Forelimb muscle (tissue), 1 donor: ENCODE measurements around the gene CNTNAP5. TPM values are rescaled to one million over a fixed set of nuclear protein-coding genes. Genes with fewer than 3 reads are reported as not detected.

Experiments used
- DNase-seq: peaks from one replicate; pipeline ENCODE4 v3.0.0-alpha.2; 2013; ENCODE audit warnings: low read depth
- polyA plus RNA-seq: library from polyadenylated mRNA; unstranded; fragments of 120-200 nt; gene quantifications from one replicate; pipeline ENCODE4 v1.2.1, GENCODE V29; 2013; ENCODE audit not compliant: insufficient read length

The CNTNAP5 gene
- polyA plus RNA-seq, 1 donor, result 0.03 TPM

DNA sequence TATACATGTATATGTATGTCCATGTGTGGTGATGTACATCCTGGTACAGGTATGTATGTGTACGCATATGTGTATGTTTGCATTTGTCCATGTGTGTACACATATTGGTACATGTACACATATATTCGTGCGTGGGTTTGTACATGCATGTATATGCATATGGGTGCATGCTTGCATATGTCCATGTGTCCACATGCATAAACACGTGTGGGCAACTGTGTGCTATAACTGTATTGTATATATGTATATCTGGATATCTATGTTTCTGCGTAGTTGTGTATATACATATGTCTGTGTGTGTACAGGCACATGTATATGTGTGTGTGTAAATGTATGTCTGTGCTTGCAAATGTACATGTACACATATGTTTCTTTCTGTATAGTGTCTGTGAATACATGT is 858.5 kb downstream of the CNTNAP5 start:
- DNase-seq, result no peak

DNA sequence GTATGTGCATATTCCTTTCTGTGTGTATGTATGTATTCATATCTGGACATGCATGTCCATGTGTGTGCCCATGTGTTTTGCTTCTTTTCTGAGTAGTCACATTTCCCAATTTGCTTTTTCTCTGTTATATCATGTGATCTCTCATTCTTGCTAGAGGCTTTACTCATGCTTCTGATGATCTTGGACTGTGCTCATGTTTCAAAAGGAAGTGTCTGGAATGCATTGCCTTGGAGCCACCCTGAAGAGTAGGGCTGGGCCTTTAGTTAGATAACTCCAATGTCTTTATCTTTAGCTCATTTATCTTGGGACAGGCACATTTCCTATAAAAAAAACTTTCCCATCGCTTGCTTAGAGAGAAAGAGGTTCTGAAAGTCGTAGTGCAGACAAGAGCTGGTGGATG is 859.2 kb downstream of the CNTNAP5 start:
- DNase-seq, result no peak

DNA sequence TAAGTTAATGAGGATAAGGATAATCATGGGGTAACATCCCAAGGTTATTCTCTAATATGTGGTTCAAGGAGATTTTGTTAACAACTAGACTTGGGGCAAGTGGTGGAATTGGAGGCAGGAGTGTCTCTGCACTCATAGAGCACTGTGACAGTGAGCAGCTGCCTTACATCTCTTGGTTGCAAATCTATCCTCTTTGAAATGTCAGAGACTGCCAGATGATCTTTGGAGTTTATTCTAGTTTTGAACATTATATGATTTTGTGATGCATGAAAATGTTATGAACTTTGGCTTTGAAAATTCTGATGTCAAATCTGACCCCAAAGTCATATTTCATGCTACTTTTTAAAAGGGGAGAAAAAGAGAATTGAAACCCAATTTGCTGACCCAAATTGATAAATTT is 861.1 kb downstream of the CNTNAP5 start:
- no peak for DNase-seq

DNA sequence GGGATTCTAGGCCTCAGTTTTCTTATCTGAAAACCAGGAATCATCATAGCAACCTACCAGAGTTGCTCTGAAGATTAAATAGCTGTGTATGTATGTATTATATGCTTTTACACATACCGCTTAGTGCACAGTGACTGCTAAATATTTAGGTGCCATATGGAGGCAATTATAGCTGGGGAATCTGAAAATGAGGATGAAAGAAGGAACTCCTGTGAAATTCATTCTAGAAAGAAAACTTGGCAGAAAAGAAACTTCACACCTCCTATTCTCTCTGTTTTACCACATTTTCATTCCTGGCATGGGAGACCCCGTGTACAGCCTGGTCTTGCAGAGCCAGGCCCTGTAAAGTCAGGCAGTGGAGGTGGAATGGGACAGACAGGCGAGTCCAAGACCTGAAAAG is 862.4 kb downstream of the CNTNAP5 start:
- DNase-seq, result no peak

DNA sequence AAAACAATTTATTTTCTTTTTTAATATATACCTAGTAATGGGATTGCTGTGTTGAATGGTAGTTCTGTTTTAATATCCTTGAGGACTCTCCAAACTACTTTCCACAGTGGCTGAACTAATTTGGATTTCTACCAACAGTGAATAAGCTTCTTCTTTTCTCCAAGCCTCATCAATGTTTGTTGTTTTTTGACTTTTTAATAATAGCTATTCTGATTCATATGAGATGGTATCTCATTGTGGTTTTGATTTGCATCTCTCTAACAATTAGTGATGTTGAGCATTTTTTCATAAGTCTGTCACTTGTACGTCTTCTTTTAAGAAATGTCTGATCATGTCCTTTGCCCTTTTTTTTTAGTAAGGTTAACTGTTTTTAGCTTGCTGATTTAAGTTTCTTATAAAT is 863.3 kb downstream of the CNTNAP5 start:
- DNase-seq, result no peak

DNA sequence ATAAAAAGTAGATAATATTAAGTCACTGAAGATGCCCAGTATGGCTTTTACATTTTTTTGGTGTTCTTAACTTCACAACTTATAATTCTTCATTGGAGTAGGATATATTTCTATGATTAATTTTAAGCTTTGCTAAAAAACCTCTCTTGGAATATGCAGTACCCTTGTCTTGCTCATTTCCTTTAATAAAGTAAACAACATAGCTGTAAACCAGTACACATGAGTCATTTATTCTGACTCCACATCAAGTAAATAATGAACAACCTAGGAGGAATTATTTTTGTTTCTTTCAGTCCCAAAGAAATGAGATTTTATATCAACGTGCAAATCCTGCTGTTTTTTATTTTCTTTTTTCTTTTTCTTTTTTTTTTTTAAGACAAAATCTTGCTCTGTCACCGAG is 869.1 kb downstream of the CNTNAP5 start:
- DNase-seq, result no peak

DNA sequence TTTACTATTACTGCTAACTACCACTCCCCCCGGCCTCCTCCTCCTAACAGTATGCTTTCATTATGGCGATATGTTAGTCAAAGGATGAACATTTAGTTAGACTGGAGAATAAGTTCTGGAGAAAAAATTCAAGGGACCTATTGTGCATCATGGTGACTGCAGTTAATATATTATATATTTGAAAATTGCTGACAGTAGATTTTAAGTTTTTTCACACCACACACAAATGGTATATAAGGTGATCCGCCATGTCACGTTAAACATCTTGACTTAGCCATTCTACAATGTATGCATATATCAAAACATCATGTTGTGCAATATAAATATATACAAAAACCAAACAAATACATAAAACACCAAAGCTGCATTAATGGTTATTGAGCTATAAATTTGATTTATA is 873.7 kb downstream of the CNTNAP5 start:
- DNase-seq, result no peak

DNA sequence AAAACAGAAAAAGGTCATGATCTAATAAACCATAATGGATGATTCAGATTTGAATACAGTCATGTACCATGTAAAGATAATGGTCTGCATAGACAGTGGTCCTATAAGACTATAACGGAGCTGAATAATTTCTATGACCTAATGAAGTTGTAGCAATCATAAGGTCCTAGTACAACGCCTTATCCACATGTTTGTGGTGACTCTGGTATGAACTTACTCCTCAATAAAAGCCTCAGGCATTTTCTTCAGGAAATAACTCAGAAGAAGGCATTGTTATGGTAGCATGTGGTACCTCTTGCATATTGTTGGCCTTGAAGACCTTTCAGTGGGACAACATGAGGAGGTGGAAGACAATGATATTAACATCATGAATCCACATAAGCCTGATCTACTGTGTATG is 883.3 kb downstream of the CNTNAP5 start:
- DNase-seq, result no peak

DNA sequence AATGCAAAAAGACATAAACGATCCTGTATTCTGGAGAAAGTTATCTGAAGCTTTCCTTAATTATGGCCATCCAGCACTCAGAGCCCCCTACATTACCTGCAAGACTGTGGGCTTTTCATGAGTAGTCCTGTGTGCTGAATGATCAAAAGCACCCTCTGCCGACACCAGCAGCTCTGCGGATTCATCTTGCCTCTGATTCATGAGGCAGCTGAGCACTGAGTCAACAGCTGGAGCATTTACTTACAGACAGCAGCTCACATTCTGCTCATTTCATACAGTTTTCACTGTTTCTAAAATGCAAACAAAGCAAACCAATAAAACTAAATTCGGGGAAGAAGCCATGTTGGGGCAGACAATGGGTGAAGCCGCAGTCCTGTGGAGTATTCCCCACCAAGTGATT is 886.5 kb downstream of the CNTNAP5 start:
- DNase-seq, result no peak

DNA sequence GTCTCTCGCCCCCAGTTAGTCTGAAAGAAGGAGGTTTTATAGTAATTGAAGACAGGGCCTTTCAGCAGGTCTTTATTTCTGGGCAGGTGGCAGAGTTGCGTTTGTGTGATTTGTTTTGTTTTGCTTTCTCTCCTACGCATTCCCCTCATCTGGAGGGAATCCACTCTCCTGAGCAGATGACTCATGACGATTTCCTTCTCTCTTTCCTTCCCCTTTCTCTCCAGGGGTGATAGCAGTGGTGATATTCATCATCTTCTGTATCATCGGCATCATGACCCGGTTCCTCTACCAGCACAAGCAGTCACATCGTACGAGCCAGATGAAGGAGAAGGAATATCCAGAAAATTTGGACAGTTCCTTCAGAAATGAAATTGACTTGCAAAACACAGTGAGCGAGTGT is 888.8 kb downstream of the CNTNAP5 start:
- DNase-seq, result no peak

DNA sequence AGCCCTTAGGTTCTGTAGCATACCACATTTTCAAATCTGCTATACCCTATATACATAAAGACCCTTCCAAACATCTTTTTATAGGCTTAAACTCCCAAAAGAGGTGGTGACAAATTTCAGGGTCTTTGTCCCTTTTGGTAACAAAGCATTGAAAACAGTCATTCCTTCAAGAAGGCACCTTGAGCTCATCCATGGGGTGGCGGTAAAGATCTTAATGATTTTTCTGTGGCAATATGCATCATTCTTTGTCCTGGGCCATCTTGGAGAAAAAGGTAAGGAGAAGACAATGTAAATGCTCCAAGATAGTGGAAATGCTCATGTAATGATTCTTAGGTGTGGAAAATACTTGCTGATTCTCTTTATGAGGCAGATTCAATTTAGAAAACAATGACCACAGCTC is 890.5 kb downstream of the CNTNAP5 start:
- DNase-seq, result no peak

DNA sequence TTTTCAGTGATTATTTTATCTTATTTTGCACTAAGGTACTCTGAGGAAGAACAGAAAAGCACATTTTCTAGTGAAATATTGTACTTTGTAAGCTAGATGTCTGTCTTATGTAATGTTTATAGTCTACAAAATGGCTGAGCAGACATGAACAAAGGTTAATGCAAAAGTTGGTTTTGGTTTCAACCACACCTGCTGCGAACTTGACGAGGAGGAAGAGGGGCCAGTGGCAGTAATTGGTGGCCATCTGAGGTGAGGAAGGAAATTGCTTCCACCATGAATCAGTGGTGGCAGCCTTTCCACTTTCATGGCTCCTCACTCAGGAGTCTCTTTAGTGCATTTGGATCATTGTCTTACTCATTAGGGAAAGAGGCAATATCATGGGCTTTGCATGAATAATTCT is 894.2 kb downstream of the CNTNAP5 start:
- no peak for DNase-seq

DNA sequence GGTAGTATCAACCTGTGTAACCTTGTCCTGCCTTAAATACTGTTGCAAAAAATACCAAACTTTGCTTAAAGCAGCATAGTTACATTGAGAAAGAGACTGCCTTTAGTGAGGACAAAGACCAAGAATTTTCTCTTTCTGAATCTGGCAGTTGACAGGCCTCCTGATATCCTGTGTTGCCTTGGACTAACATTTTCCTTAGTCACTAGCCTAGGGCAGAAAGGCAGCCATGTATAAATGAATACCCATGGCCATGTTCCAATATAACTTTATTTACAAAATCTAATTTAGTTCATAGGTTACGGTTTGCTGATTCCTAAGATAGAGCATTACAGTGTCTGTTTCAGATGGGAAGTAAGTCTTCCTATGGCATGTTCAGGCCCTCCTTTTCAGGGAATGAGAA is 895.4 kb downstream of the CNTNAP5 start:
- no peak for DNase-seq

DNA sequence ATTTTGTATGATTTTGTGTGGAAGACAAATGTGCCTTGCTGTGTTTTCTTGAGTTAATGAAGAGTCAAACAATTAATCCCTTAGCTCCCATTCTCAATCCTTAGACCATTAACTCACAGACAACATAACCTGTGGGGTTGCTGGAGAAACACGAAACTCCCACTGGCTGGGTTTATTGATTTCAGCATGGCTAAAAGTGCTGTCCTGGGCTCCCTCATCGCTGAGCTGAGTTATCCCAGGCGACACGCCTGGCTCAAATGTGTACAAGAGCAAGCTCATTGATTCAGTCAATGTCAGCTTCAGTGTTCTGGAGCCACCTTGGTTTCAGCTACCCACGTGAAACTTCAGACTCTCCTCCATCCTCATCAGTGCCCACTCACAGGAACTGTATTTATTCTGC is 896.1 kb downstream of the CNTNAP5 start:
- DNase-seq, result no peak

DNA sequence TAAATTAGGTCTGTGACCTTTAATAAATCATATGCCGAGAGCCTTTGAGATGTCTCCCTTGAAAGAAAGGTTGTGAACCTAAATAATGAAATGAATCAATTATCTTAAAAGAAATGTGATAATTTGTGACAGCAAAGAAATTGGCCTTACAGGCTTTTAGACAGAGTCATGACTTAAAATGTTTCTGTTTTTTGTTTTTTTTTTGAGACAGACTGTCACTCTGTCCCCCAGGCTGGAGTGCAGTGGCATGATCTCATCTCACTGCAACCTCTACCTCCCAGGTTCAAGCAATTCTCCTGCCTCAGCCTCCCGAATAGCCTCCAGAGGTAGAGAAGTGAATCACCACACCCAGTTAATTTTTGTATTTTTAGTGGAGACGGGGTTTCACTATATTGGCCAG is 898.0 kb downstream of the CNTNAP5 start:
- DNase-seq, result no peak

DNA sequence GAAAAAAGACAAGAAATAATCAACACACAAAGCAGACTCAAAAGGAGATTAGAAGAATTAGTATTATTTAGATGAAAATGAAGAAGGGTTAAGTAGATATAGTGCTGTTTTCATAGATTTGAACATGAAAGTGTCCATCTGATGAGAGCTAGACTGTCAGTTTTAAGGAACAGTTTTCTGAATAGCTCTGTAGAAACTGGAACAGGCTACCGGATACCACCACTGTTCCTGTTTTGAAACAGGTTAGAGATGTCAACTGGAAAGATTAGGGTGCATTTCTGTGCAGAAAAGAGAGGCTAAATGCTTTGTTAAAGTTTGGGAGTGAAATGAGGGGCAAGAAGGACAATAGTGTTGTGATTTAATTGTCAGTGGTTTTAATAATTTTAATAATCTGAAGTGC is 908.8 kb downstream of the CNTNAP5 start:
- DNase-seq, result no peak

DNA sequence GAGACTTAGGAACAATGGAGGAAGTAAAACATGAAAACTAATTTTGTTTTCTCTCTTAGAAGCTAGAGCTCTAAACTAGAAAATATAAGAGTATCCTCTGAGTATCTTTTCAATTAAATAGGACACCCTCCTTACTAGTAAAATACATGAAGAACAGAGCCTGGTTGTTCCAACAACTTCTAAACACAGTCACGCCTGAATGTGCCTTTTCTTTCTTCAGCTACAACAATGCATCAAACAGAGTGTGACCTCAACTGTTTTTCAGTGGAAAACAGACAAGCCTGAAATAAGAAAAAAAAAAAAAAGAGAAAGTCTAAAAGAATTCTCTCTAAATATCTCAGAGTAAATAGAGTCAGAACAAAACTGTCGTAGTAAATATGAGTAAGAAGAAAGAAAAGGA is 928.8 kb downstream of the CNTNAP5 start:
- DNase-seq, result no peak

DNA sequence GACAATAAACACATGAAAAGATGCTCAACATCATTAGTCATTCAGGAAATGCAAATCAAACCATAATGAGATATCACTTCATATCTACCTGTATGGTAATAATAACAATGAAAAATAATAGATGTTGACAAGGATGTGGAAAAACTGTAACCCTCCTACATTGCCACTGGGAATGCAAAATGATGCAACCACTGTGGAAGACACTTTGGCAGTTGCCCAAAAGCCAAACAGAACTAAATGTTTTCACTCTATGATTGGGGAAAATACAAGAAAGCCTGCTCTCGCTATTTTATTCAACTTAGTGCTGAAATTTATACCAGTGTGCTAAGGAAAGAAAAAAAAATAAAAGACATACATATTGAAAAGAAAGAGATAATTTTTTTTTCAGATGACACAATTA is 934.5 kb downstream of the CNTNAP5 start:
- DNase-seq, result no peak

DNA sequence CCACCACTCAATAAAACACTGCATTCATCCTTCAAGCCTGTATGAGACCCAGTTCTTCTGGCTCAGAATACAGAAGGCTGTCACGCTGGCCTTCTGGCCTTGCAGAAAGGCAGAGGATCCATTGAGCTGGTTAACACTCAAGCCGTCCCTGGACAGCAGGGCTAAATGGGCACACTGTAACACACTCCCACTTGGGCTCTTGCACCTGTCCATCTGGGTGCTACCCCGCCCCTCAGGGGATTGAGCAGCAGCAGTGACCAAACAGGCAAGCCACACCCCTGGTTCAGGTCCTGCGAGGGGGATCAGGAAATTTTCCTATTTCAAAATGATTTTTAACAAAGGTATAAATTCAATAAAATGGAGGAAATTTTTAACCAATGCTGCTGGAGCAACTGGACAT is 936.0 kb downstream of the CNTNAP5 start:
- no peak for DNase-seq
